K562 (cell line): ENCODE data around the gene CMIP. TPM values are rescaled to one million over a fixed set of nuclear protein-coding genes. Genes with fewer than 3 reads are reported as not detected.

Experiments used
- MAFF ChIP-seq: IDR thresholded peaks from 2 replicates; pipeline ENCODE4 v1.6.1; 2012; ENCODE audit warnings: low read length, improper control_type of control experiment
- MAFK ChIP-seq: IDR thresholded peaks from 2 replicates; pipeline ENCODE4 v1.6.1; 2011; ENCODE audit warnings: low read length, improper control_type of control experiment
- ZNF407 ChIP-seq: fragments of 450-650 bp; IDR thresholded peaks from 2 replicates; pipeline ENCODE4 v1.6.1; 2016; ENCODE audit warnings: low read depth
- polyA plus RNA-seq, 8 experiments: library from polyadenylated mRNA; depleted of rRNA in 4 of 8; stranded (reverse) in 5 of 8; unstranded in 3 of 8; fragments of >200 nt; fragmentation: Nextera tagmentation in 2 of 8; fragmentation: Illumina TruSeq in 1 of 8; extraction: Ambion mirVana in 2 of 8; extraction: Trizol in 1 of 8; gene quantifications; 2 replicates each; pipeline versions ENCODE4 v1.2.1 to v1.2.3, GENCODE V29; 2011 to 2014; ENCODE audit warnings: inconsistent platforms in 1 of 8, missing spikeins in 1 of 8
- total RNA-seq, 7 experiments: library from RNA; depleted of rRNA in 6 of 7; stranded (reverse); fragments of >200 nt in 6 of 7; fragmentation: Illumina TruSeq in 2 of 7; extraction: Trizol in 2 of 7; gene quantifications; 2 replicates each; pipeline versions ENCODE4 v1.2.1 to v1.2.3, GENCODE V29; 2011 to 2021; ENCODE audit warnings: low replicate concordance in 1 of 7

CMIP gene
- total and polyA plus RNA-seq, 9 of the 15 experiments (the other 6 are each of a cell fraction or from before 2014, with no cell fraction given): 0.94 to 82.5 (median 10.3) TPM

- TF ChIP-seq ZNF407 (no peak), MAFF (peak; percentile 76), MAFK (peak; percentile 66)
These were observed 31.2 kb upstream of the CMIP start (continued) for GRCh38 chr16:81413245-81413990.
